Measurements from ENCODE around the gene PAMR1.
"Not testable (repeated sequence)": the region's sequence is repeated elsewhere in the genome, so short reads cannot be mapped to it uniquely, and the experiment has no call there.

The PAMR1 gene

DNA sequence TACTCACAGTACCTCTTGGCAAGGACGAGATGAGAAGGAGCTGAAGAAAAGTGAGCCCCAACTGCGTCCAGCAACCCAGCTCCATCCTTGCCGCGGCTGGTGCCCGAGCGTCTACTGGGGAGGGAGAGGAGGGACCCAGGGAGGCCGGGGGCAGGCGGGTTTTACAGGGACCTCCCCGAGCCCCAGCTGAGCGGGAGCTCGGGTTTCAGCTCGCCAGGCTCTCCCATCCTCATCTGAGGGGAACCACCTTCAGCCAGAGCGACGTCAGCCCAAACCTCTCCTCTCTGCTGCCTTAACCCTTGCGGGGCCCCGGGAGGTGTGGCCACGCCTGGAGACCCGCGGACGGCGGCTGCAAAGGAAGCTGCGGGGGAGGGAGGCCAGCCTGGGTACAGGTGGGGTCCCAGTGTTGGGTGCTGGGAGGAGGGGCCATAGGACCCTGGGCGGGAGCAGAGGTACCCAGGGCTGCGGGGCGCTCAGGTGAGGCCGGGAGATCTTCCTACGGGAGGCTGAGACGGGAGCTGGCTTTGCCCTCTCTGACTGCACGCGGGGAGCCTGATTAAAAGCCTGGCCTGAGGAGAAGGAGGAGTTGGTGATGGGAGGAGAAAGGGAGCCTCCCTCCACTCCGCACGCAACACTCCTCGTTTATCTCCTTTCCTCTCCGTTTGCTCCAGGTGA lies at the start of gene PAMR1:
Gene PAMR1, minus strand, starts transcription at position 116 of the 675 bp plus-strand sequence. Its CDS starts 31 bp downstream, at position 85.
- no peak for DNase-seq

GRCh38 chr11:35571696-35572095 lies 46.3 kb upstream of the PAMR1 start:
- DNase-seq: no peak

DNA sequence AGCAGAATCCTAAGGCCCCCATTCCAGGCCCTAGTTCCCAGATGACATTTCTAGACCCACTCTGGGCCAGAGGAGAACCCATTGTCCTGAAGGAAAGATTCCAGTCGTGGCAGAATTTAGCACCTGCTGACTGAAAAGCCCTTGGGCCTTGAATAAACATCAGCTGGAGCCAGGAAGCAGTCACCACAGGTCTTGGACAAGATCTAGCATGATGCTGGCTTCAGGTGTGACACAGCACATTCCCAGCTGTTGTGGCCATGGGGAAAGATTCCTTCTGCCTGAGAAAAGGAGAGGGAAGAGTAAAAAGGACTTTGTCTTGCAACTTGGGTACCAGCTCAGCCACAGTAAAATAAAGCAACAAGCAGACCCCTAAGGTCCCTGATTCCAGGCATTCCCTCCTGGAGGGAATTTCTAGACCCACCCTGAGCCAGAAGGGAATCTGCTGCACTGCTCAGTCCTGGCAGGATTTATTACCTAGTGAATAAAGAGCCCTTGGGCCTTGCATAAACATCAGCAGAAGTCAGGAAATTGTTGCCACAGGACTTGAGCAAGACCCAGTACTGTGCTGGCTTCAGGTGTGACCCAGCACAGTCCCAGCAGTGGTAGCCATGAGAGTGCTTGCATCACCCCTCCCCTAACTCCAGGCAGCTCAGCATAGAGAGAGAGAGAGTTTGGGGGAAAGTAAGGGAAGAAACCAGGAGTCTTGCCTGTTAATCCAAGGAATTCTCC lies 42.5 kb upstream of the PAMR1 start:
- no peak for DNase-seq

- DNase-seq: no peak
Observed at GRCh38 chr11:35566885-35567284, 41.5 kb upstream of the PAMR1 start.

DNA sequence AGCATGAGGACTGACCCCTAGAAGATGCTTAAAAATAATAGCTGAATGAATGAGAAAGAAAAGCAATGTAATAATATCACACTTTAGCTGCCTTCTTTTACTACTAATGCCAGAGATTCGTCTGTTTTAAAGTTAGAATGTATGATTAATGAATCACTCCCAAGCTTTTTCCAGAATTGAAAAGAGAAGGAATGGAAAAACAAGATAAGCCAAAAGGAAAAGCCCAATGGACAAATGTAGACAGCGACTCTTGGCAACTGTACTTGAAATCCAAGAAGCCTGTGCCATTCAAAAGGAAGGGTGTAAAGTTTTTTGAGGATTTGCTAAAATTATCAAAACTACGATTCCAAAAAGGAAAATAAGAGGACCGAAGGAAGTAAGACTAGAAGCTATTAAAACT lies 40.8 kb upstream of the PAMR1 start:
- no peak for DNase-seq

DNA sequence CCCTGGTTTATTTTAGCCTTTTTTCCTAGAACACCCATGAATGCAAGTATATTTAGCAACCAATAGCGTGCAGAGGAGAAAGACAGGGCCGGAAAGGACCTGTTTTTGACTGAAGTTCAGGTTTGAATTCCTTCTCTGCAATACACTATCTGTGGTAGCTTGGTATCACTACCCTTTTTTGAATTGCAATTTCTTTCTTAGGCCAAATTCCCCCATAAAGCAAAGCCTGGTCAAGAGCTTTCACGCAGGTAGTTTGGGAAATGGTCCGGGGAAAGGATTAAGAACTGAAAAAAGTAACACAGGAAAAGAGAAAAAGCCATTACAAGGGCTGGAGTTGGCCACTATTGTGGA lies 38.8 kb upstream of the PAMR1 start:
- no peak for DNase-seq

DNA sequence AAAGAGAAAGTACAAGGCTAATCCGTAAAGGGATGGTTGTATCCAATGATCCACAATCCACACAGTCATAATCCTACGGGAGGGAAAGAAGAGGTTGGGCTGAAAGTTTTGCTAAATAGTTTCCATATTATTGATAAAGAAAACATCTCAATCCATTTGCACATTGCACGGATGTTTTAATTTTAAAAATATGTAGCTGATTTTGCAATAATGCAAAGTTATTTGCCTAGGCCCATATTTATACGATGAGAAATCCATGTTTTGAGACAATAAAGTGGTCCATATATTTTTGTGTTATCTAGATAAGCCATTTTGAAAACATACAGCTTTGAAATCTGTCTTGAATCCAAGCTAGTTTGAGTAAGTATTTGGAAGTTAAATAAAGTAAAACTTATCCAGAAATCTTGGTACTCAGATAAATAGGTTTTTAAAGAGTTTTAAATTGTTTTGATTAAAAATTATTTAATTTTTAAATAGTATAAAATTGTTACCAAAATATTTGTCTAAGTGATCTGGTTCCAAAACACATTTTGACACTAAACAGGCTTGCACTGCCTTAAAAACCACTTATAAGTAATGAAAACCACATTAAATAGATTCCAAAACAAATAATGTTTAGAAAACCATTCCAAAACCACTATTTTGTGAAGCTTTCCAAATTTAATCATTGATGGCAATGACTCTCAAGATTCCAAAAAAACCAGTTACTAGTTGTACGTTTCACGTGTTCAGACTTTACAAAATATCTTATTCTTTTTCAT lies 38.2 kb upstream of the PAMR1 start:
- DNase-seq: no peak

DNA sequence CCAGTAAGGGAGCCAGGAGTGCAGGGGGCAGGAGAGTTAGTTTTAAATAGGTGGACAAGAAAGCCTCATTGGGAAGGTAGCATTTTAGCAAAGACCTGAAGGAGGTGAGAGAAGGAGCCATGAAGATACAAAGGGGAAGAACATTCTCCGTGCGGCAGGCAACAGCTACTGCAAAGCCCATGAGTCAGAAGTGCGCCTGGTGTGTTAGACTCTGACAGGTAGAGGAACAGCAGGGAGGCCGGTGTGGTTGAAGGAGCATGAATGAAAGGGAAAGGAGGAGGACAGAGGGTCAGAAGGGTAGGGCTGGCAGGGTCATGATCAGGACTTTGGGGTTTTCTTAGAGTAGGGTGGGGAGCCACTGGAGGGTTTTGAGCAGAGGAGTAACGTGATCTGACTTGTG lies 34.5 kb upstream of the PAMR1 start:
- no peak for DNase-seq

- DNase-seq: no peak
Observed at GRCh38 chr11:35558513-35558912, 33.1 kb upstream of the PAMR1 start.

- DNase-seq: no peak
Observed at GRCh38 chr11:35555488-35555887, 30.1 kb upstream of the PAMR1 start.

GRCh38 chr11:35554491-35555437 lies 29.3 kb upstream of the PAMR1 start:
- no peak for DNase-seq

GRCh38 chr11:35553831-35554230 lies 28.4 kb upstream of the PAMR1 start:
- no peak for DNase-seq

DNA sequence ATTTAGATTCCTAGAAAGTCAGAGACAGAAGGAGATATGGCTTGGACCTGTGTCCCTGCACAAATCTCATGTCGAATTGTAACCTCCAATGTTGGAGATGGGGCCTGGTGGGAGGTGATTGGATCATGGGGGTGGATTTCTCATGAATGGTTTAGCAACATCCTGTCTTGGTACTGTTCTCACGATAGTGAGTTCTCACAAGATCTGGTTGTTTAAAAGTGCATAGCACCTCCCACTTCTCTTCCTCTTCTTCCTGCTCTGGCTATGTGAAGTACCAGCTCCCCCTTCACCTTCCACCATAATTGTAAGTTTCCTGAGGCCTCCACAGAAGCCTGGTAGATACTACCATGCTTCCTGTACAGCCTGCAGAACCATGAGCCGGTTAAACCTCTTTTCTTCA lies 27.6 kb upstream of the PAMR1 start:
- no peak for DNase-seq

- no peak for DNase-seq
Observed at GRCh38 chr11:35552616-35553015, 27.2 kb upstream of the PAMR1 start.

- DNase-seq: no peak
Observed at GRCh38 chr11:35550374-35551036, 25.1 kb upstream of the PAMR1 start.

GRCh38 chr11:35549787-35550186 lies 24.4 kb upstream of the PAMR1 start:
- DNase-seq: no peak

DNA sequence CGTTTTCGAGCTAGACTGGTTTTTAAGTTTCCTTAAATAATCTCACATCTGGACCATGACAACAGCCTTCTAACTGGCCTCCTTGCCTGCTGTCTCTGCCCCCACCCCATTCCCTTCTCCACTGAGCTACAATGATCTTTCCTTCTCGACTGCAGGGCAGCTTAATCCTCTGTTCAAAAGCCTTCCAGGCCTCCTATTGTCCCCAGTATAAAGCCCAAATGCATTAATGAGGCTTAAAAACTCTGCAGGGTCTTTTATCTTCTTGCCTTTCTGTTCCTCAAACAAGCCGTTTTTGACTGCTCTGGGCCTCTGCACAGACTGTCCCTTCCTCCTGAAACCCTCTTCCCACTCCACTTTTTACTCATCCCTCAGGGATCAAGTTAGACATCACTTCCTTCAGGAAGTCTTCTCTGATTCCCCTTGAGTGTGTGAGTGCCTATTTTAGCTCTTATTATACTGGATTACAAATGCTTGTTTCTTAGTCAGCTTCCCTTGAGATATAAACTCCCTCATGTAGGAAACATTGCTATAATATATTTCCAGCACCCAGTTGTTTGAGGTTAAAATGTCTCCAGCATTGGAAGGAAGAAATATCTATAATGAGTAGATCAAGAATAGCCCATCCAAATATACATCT lies 23.6 kb upstream of the PAMR1 start:
- DNase-seq: no peak

- DNase-seq: not testable (repeated sequence)
Observed at GRCh38 chr11:35547995-35548394, 22.6 kb upstream of the PAMR1 start.

GRCh38 chr11:35546317-35546716 lies 20.9 kb upstream of the PAMR1 start:
- DNase-seq: no peak

GRCh38 chr11:35545391-35546003 lies 20.1 kb upstream of the PAMR1 start:
- no peak for DNase-seq

DNA sequence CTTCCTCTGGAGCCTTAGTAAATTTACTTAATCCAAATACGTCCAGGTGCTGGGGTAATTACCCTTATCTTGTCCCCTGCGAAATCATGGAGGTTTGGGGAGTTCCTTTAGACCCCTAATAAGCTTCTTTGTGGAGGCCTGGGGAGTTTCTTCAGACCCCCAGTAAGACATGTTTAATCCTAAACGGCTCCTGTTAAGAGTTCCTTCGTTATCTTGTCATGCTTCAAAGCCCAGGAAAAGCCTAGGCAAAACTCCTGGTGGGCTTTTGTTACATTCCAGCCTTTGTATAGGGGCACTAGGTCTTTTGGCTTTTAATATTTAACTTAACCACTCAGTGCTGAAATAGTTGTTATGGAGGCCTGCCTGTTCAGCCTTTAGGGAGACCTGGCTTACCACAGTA lies 18.1 kb upstream of the PAMR1 start:
- DNase-seq: no peak

Data from SHP77 treated with DMSO at 0.1 percent for 48 hours (cell line).